ENCODE measurements around the gene KCNA10.
"Not testable (repeated sequence)": the region's sequence is repeated elsewhere in the genome, so short reads cannot be mapped to it uniquely, and the experiment has no call there.

The KCNA10 gene

GRCh38 chr1:110533230-110533629 is 14.3 kb upstream of the KCNA10 start:
- no peak for DNase-seq (ENCODE audit: low read depth in 3 of 3)

- no peak for DNase-seq (ENCODE audit: low read depth in 3 of 3)
Measured at GRCh38 chr1:110529011-110529410, 10.0 kb upstream of the KCNA10 start.

GRCh38 chr1:110526201-110526780 is 7.3 kb upstream of the KCNA10 start:
- DNase-seq (ENCODE audit: low read depth in 3 of 3), result no peak

- DNase-seq (ENCODE audit: low read depth in 3 of 3), result no peak
Measured at GRCh38 chr1:110525249-110525595, 6.2 kb upstream of the KCNA10 start.

- peak in 2 of 3 experiments; percentile 6 to 26 for DNase-seq (ENCODE audit: low read depth in 3 of 3)
Measured at GRCh38 chr1:110524311-110525248, 5.6 kb upstream of the KCNA10 start.

GRCh38 chr1:110523011-110523410 is 4.0 kb upstream of the KCNA10 start:
- DNase-seq (ENCODE audit: low read depth in 3 of 3), result no peak

- no peak for DNase-seq (ENCODE audit: low read depth in 3 of 3)
Measured at GRCh38 chr1:110522560-110522959, 3.6 kb upstream of the KCNA10 start.

- no peak for DNase-seq (ENCODE audit: low read depth in 3 of 3)
Measured at GRCh38 chr1:110520827-110521226, 1.9 kb upstream of the KCNA10 start.

GRCh38 chr1:110515891-110516290 is 3.1 kb downstream of the KCNA10 start:
- DNase-seq (ENCODE audit: low read depth in 3 of 3), result no peak

GRCh38 chr1:110515041-110515440 is 3.9 kb downstream of the KCNA10 start:
- no peak for DNase-seq (ENCODE audit: low read depth in 3 of 3)

GRCh38 chr1:110513511-110513910 is 5.5 kb downstream of the KCNA10 start:
- no peak for DNase-seq (ENCODE audit: low read depth in 3 of 3)

GRCh38 chr1:110511436-110511835 is 7.5 kb downstream of the KCNA10 start:
- DNase-seq (ENCODE audit: low read depth in 3 of 3), result no peak

- DNase-seq (ENCODE audit: low read depth in 3 of 3), result not testable (repeated sequence)
Measured at GRCh38 chr1:110510921-110511320, 8.1 kb downstream of the KCNA10 start.

GRCh38 chr1:110509655-110510054 is 9.3 kb downstream of the KCNA10 start:
- no peak for DNase-seq (ENCODE audit: low read depth in 3 of 3)

- no peak for DNase-seq (ENCODE audit: low read depth in 3 of 3)
Measured at GRCh38 chr1:110508028-110508940, 10.7 kb downstream of the KCNA10 start.

GRCh38 chr1:110506541-110506940 is 12.4 kb downstream of the KCNA10 start:
- no peak for DNase-seq (ENCODE audit: low read depth in 3 of 3)

GRCh38 chr1:110505596-110505995 is 13.4 kb downstream of the KCNA10 start:
- DNase-seq (ENCODE audit: low read depth in 3 of 3), result no peak

GRCh38 chr1:110504226-110504625 is 14.7 kb downstream of the KCNA10 start:
- no peak for DNase-seq (ENCODE audit: low read depth in 3 of 3)

GRCh38 chr1:110503471-110503870 is 15.5 kb downstream of the KCNA10 start:
- DNase-seq (ENCODE audit: low read depth in 3 of 3), result no peak

GRCh38 chr1:110502402-110503151 is 16.4 kb downstream of the KCNA10 start:
- DNase-seq (ENCODE audit: low read depth in 3 of 3), result no peak

GRCh38 chr1:110501488-110502132 is 17.4 kb downstream of the KCNA10 start:
- DNase-seq (ENCODE audit: low read depth in 3 of 3), result no peak

Data from stimulated activated CD4-positive, alpha-beta T cell treated with anti-CD3 and anti-CD28 coated beads, TNF-alpha, amount 100 ng/mL, for 4 hours (primary cell).